ENCODE data around the gene AGO3.

AGO3 gene

GRCh38 chr1:36084497-36085115 lies 153.7 kb downstream of the AGO3 start:
- no peak for DNase-seq

DNA sequence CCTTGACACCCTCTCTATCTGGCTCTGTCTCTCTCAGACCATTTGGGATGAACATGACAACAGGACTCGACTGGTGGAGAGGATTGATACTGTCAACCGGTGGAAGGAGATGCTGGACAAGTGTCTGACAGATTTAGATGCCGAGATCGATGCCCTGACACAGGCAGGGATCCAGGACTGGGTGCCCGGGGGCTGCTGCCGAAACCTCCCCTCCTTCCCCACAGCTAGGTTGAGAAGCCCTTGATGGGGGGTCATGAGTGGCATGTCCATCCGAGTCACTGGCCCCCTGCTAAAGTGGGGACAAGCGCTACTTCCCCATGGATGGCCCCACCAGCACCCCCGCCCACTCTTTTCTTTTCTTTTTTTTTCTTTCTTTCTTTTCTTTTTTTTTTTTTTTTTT lies 154.2 kb downstream of the AGO3 start:
- no peak for DNase-seq

GRCh38 chr1:36085686-36086526 lies 155.0 kb downstream of the AGO3 start:
- DNase-seq: no peak

DNA sequence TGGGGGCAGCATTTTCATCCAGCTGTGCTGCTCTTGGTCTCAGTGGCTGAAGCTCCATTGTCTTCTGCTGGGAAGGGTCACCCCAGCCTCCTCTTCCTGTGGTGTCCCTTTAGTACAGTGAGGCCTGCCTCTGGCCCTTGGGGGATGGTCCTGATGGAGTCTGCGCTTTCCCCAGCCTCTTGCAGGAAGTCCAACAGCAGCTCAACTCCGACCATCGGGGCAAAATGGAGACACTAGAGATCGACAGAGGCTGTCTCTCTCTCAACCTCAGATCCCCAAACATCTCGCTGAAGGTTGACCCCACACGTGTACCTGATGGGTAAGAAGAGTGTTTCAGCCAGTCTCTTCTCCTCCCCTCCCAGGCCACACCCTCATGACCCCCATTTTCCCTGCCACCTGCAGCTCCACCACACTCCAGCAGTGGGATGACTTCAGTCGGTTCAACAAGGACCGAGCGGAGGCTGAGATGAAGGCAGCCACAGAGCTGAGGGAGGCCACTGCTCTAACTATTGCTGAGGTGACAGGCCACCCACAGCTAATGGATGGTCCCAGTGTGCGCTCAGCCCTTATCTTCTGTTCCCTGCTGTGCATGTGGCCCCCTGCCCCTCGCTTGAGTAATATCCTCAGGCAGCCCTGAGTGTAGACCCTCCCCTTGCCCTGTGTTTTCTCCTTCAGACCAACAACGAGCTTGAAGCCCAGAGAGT lies 155.8 kb downstream of the AGO3 start:
- no peak for DNase-seq

DNA sequence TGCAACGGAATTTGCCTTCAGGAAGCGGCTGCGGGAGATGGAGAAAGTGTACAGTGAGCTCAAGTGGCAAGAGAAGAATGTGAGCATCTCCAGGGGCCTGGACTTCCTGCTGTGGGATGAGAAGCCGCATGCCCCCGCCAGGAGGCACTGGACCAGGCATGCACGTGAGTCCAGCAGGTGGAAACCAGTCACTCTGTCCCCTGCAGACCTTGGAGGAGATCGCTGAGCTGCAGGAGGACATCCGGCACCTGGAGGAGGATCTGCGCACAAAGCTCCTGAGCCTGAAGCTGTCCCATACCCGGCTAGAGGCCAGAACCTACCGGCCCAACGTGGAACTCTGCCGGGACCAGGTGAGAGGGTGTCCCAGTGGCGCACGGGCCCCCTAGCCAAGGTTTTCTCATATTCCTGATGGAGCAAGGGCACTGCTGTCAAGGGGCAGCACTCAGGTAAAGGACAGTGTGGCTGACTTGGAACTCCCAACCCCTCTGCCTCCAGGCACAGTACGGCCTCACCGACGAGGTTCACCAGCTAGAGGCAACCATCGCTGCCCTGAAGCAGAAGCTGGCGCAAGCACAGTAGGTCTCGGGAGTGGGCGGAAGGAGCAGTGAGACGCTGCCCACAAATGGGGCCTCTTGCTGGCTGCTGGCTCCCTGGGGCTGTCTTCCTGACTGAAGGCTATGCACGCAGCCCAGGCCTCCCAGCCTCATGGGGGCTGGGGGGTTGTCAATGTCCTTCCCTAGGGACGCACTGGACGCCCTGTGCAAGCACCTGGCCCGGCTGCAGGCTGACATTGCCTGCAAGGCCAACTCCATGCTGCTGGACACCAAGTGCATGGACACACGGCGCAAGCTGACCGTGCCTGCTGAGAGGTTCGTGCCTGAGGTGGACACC lies 156.6 kb downstream of the AGO3 start:
- no peak for DNase-seq

GRCh38 chr1:36088265-36088576 lies 157.3 kb downstream of the AGO3 start:
- no peak for DNase-seq

DNA sequence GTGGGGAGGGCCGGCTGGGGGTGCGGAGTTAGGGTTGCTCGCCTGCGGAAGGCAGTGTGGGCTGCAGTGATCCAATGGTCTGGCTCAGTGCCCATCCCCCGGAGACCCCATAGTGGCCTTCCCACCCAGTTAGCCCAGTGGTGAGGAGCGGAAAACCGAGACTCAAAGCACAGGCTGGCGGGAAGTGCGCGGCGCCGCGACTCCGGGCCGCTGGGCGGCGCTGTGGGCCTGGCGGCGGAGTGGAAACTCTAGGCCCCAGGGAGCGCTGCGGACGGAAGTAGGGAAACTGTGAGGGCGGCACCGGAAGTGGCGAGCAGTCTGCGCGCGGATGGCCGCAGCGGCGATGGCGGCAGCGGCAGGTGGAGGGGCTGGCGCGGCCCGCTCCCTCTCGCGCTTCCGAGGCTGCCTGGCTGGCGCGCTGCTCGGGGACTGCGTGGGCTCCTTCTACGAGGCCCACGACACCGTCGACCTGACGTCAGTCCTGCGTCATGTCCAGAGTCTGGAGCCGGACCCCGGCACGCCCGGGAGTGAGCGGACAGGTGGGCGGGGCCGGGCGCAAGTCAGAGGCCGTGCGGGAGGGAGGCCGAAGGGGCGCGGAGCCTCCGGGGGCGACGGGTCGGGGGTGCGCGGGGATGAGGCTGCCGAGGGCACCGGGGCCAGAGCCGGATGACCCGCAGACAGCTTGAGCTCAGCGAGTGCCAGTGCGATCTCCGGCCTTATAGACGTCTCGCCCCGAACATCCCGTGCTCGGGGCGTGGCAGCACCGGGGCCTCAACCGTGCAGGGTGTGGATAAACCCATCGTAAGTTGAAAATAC lies 157.9 kb downstream of the AGO3 start, which contains the start of gene ADPRS:
TSS of gene ADPRS (plus strand) at position 316 of the 816 bp plus-strand sequence. CDS start at position 329, 13 bp downstream.
- peak; percentile 76 to 83 (median 80) for DNase-seq

DNA sequence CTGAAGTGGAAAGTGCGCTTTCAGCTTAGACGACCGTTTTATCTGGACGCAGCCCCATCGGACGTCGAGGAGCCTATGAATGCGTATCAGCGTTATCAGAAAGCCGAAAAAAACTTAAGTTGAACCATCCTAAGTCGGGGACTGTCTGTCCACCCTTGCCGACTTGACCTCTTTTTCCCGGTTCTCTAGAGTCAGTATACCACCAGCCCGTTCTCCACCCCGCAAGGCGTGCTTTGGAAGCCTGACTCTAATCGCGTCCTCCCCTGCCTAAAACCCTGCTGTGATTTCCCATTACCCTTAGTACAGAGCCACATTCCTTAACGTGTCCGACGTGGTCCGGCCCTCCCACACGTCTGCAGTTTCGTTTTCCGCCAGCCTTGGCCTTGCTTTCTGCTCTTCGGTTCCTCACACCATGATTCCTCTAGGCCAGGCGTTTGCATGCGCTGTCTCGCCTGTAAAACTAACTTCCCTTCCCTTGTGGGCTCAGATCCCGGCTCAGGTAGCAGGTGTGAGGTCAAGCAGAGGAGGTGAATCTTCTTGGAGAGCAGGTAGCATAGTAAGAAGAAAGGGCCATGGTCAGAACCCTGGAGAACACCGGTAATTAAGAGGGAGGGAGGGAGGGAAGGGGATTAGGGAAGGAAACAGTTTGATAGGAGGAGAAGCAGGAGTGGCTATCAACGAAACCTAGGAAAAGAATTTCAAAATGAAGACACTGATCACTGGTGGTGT lies 158.7 kb downstream of the AGO3 start:
- no peak for DNase-seq

GRCh38 chr1:36091141-36091540 lies 160.2 kb downstream of the AGO3 start:
- DNase-seq: no peak

GRCh38 chr1:36091698-36092097 lies 160.8 kb downstream of the AGO3 start:
- DNase-seq: no peak

DNA sequence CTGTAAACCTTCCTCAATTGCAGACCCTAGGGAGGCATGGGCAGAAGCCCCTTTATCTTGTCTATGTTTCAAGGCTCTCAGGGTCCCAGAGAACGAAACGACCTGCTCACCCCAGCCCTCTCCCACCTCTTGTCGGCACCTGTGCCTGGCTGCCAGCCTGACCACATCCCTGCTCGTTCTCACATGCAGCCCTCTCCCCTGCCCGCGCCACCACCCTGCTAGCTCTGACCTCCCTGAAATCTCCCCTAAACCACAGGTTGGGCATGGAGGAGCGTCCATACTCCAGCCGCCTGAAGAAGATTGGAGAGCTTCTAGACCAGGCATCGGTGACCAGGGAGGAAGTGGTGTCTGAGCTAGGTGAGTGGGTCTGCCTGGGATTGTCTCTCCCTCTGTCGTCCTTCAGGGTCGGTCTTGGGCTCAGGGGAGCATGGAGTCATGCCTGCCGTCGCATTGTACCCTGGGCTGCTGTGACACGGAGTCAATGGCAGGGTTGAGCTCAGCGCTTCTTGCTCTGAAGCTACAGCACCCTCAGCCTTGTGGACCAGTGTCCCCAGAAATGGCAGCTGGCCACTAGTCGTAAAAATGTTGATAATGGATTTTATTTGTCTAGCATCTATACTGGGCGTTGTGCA lies 161.4 kb downstream of the AGO3 start:
- DNase-seq: no peak

- DNase-seq: no peak
These were observed 161.9 kb downstream of the AGO3 start for GRCh38 chr1:36092798-36093185.

DNA sequence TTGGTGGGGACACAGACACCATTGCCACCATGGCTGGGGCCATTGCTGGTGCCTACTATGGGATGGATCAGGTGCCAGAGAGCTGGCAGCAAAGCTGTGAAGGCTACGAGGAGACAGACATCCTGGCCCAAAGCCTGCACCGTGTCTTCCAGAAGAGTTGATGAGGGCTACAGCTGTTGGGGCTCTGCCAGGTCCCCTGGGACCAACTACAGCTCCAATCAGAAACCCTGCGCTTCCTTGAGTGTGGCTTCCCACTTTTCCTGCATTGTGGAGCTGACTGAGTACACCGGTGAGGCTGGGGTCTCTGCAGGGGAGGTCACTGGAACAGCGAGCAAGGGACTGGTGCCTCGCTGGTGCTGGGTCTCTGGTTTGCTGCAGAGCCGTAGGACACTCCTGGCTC lies 162.3 kb downstream of the AGO3 start:
- DNase-seq: no peak

DNA sequence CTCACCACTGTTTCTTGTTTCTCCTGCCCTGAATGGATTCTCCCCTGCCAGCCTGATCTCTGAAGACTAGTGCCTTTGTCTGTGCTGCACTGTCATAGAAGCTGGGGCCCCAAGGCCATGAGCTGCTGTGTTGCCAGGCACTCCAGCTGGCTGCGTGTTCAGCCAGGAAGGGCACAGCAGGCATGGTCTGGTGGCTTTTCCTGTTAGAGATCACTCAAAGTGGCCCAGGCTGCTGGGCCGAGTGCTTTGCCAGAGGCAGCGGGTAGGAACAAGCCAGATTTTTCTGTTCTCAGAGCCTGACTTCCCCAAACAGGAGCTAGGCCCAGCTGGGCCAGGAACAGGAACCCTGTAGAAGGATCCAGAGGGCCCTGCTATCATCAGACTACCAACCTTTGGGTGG lies 163.0 kb downstream of the AGO3 start:
- DNase-seq: no peak

DNA sequence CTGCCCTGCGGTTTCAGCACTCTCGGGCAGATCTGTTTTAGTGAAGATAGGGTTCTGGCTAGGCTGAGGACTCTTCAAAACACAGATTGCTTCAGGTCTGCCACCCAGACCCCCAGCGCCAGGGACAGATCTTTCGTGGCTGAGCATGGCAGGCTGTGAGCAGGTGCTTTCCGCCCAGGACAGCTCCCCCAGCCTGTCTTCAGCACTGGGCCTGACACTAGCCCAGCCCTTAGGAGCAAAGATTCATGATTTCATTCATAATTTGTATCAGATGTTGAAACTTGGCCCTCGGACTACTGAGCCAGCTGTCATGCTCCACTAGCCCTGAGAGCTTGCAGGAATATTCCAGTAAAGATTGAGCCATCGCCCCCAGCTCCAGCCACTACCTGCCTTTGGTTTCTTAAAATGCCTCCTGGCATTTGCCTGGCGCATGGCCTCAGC lies 163.7 kb downstream of the AGO3 start:
- DNase-seq: no peak

- no peak for DNase-seq
These were observed 165.0 kb downstream of the AGO3 start for GRCh38 chr1:36095760-36096405.

DNA sequence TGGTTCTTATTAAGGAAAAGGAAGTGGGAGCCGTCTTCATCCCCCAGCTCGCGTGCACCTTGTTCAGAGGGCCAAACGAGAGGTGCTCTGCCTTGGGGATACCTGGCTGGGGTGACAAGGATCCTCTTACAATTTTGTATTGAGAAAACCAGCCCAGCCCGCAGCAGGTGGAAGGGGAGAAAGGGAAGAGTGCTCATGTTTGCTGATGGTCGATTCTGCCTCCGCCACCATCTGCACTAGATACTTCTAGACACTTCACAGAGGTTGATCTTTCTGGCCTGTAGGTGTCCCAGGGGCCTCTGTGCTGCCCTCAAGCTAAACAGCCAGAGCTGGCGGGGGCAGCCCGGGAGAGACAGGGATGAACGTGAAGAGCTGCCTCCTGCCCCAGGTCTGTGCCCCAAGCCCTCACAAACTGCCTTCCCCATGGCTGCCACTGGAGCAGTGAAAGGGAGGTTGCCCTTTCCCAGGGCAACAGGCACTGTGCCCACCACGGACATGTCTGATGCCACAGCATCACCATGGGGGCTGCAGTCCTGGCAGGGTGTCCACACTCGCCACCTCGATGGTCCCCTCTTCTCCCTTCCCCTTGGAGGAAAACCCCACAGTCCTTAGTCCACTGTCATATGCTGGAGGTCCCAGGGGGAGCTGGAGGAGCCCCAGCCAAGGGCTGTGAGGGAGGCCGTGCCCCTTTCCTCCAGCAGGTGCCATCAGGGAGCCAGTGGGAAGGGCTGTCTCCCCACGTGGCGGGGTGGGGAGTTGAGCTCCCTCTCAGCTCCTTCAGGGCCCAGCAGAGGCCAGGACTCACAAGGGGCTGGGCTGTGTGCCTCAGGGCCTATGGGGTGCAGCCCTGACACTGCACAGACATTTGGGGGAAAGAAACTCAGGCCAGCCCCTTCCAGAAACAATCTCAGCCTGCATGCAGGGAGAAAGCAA lies 165.9 kb downstream of the AGO3 start:
- no peak for DNase-seq

GRCh38 chr1:36097693-36098585 lies 167.0 kb downstream of the AGO3 start:
- no peak for DNase-seq

All from activated CD4-positive, CD25-positive, alpha-beta regulatory T cell (primary cell).